Inflammatory macrophage (primary cell): Measurements from ENCODE around the gene ITIH1.
A peak's percentile ranks its signal among the peaks of the same experiment; 100 is the strongest.

ENCODE experiments used
- DNase-seq, 2 donors: peaks; one replicate each; pipeline ENCODE4 v3.0.0-alpha.2; 2020 to 2022

The ITIH1 gene

DNA sequence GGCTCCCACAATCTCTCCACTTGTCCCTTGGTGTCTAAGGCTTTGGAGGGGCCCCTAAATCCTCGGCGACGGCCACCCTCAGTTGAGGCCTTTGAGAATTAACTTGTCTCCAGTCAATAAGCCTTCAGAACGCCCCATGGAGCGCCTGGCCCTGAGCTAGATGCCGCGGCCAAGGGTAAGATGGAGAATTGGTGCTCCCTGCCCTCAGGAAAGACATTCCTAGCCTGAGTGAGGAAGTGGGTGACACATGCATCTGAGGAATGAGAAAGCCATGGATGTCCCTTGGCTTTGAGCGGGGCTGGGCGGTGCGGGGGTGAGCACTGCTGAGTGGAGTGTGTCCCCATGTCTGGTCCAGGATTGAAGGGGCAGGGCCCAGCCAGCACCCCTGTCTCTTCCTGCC lies 39.8 kb downstream of the ITIH1 start:
- no peak for DNase-seq

DNA sequence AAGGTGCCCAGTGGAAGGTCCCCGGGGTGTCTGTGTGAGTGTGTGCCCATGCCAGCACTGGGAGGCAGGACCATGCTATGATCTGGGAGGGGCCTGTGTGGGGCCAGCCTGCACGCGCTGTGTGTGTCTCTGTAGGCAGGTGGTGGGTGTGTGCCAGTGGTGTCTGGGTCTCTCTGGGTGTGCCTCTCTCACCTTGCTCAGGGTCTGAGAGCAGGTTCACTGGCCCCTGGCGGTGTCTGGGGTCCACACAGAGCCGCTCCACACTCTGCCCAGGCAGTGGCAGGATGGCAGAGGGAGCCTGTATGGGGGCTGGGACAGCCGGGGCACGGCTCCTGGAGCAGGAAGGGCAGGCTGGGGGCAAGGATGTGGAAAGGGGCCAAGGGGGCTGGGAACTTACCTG lies 40.5 kb downstream of the ITIH1 start:
- no peak for DNase-seq

DNA sequence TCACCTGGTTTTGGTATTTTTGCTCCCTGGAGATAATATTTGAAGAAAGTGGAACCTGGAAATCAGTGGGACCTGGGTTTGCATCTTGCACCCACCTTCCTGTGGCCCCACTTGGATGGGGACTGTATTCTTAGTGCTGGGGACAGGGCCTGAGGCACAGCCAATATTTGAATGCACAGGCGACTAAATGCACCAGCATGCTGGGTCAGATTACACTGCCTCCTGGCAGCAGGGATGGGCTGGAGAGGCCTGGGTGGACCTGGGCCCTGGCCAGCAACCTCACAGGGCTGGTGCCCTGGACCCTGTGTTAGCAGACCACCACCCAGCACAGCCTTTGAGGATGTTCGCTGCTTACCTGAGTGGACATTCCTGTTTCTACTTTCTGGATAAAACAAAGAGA lies 42.5 kb downstream of the ITIH1 start:
- no peak for DNase-seq

DNA sequence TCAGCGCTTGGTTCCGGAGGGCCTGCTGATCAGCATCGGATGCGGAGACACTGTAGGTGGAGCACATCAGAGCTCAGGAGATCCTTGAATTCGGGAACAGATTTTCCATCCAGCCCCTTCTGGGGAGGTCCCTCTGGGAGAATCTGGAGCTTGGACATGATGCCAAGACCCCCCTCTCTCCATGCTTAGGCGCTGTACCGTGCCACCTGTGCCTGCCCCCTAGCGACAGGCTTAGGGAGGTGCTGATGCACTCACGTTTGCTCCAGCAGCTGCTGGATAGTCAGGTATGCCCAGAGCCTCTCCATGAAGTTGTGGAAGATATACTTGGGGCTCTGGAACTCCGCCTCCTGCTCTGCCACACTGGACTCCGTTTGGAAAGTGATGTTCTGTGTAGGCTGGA lies 43.3 kb downstream of the ITIH1 start:
- DNase-seq, result no peak

DNA sequence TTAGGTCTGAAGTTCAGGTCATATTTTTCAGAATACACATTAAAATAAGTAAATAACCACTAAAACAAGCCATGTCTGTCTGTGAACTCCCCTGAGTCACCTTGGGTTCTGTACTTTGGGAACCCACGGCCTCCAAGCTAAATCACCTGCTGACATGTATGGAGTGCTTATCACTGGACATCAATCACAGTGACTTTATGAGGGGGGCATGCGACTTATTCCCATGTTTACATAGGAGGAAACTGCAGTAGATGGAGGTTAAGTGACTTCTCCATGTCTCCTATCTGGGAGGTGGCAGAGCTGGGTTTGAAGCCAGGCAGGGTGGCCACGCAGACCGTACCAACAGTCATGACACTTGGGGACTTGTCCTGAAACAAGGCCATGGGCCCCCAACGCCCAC lies 45.0 kb downstream of the ITIH1 start:
- no peak for DNase-seq

DNA sequence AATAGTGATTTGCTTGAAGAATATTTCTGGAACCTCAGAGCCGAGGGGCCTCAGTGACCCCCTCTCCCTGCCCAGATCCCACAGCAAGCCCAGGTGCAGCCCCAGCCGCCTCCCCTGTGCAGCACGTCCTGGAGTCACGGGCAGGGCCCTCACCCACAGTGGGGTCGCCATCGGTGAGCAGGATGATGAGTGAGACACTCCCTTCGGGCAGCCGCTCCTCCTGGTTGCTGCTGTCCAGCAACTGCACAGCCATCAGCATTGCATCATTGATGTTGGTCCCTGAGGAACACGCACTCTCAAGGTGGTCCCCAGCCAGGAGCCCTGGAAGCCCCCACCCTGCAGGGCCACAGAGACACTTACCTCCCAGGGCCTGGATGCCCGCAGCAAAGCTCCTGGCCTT lies 46.6 kb downstream of the ITIH1 start:
- DNase-seq, result no peak

DNA sequence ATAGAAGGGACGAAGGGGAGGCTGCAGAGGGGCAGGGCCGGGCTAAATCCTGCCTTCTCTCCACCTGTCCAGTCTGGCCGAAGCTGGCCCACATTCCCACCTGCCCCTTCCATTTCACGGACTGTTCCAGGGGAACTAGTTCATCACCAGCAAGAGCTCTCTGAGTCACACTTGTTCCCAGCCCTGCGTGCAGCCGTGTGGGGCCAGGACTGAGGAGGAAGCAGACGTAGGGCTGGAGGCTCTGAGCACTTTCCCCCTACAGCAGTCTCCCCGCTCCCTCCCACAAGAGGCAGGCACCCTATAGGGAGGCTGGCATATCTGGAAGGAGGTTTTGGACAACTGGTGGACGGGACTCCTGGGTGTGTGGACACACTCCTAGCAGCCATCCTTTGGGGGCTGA lies 50.0 kb downstream of the ITIH1 start:
- DNase-seq, result peak; percentile 15 to 73

DNA sequence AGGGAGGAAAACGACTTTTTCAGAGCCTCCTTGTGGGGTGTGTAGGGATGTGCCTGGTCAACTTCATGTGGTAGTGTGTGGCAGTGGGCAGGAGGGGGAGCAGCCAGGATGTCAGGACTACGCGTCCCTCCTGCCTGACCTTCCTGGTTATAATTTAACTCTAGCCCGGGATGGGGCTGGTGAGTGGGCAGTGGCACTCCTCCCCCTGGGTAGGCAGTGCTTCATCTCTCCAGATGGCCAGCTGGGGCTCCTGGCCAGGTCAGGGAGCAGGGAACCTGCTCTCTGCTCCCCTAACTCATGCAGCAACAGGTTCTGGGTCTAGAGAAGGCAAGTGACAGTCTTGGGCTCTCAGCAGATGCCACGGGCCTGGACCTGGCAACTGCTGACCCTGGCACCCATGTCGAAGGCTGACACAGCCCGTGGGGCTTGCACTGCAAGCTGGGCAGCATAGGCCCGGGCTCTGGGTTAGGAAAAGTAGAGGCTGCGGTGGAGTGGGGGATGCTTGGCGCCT lies 50.5 kb downstream of the ITIH1 start:
- DNase-seq, result no peak

DNA sequence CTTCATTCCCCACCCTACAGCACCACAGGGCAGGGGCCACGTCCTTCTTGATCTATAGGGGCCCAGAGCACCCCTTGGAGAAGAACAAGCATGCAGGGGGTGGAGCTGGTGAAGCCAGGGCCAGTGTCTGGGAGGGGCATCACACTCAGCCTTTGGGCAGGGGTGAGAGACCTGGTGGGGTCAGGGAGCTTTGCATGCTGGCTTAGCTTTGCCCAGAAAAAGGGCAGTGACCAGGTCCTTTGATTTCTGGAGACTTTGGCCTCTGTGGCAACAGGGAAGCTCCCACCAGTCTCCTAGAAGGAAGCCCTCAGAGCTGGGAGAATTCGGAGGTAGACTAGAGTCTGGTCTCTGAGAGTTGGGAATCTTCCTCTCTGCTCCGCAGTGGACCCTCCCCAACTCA lies 52.1 kb downstream of the ITIH1 start:
- DNase-seq, result no peak

DNA sequence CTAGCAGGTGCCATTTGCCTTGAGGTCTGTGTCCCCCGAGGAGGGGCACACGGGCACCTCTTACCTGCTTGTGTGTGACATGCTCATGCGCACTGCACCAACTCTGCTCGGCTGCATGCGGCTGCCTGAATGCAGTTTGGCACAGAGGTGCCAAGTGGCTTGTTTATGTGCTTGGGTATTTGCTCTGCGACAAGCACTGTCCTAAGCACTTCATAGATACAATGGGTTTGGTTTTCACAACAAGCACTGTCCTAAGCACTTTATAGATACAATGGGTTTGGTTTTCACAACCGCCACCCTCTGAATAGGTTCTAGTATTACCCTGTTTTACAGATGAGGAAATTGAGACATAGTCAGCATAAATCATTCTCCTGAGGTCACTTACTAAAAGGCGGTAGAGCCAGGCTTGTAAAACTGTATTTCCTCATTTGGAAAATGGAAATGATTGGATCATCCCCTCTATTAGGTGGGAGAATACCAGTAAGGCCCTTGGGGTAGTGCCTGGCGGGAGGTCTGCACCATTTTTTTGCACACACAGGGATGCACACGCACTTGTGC lies 52.6 kb downstream of the ITIH1 start:
- DNase-seq, result peak; percentile 25 to 29

DNA sequence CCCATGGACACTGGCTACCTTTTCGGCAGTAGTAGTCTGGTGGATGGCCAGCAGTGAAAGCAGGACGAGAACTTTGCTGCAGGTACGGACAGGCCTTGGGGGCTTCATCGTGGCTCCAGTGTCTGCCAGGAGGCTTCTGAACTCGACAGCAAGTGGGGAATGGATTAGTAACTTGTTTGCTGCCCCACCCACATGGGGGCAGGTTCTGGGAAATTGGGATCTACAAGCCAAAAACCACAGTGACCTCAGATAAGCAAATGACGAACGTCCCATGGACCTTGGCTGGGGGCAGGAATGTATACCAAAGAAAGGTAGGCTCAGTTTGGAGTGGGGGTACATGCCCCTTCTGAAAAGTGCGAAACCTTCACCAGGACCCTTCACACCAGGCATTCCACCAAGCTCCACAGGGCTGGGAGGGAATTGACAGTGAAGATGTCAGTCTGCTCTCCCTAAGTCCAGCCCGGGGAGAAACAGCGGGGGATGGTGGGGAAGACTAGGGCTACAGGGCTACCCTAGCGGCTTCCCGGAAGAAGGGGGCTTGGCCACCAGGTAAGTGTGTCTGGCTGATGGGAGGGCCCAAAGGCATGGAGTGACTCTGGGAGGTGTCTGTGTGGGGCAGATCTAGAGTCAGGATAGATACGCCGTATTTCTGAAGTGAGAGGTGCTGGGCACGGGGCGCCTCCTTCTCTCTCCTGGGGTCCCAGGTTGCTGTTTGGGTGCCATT lies 53.3 kb downstream of the ITIH1 start, which contains the start of gene ITIH4:
TSS of gene ITIH4 (minus strand) at position 138 of the 724 bp plus-strand sequence. CDS start at position 108, 30 bp downstream.
- DNase-seq, result no peak

DNA sequence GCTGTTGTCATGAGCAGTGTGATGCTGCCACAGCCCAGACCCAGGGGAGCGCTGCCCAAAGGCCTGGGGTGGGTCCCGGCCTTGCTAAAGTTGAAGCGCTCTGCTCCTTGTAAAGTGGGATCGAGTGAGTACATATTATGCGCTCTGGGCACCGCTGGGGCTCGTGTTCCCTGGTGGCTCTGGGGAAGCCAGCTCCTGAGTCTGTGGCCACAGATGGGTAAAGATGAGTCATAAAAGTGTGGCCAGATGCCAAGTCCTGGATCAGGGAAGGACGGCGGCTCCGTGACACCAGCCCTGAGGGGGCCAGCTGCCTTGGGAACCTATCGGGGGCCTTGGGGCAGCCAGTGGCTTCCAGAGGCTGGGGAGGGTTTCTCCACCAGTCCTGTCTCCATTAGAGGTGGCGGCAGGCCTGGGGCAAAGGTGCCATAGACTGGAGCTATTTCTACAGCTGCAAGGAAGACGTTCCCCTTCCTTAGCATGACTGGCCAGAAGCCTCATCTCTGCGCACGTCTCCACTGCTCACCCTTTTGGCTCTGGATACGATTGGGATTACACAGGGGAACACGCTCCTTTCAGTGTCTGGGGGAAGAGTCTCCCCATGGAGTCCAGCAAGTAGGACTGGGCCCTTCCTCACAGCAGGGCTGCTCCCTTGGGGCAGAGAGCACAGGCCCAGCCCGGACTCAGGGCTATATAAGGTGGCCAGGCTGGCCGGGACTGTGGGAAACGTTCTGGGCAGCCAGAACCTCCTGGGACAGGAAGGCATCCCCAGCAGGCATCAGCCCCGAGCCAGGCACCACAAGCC lies 54.3 kb downstream of the ITIH1 start:
- DNase-seq, result peak; percentile 42 to 44

DNA sequence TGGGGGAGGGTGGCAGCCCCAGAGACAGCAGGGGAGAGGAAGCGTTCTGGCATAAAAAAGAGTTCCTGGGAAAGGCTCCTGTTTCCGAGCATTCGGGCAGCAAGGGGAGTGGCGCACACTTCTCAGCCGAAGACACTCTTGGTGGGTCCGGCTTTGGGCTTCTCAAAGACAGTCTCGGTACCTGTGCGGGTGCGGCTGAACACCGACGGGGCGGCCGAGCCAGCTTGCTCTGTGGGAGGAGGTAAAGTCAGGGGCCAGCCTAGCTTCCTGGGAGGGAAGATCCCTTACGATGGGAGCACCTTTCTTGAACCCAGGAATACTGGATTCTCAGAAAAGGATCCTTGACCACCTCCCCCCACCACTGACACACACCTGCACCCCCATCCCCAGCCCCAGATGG lies 55.8 kb downstream of the ITIH1 start:
- no peak for DNase-seq

DNA sequence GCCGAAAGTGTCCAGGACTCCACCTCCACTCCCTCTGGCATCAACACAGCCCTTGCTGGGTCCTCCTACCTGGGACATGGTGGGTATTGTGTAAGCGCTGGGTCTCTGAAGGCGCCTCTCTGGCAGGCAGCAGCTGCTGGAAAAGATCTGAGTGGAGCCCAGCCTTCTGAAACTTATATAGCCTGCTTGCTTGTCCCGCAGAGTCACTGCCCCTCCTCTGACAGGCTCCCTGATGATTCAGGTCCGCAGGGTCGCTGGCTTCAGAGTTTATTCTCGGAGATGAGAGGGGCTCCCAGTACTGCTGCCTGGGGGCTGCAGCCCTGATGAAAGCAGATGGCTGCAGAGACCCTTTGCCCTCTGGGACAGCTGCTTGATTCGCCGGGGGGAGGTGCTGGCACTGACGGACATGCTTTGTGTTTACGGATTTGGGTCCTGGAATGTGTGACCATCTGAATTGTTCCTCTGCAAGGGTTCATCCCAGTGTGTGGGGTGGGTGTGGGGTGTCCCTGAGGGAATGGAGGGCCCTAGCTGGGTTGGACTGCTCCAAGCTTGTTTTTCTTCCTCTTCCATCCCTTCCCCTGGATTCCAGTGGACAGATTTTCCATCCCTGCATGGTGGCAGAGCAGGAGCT lies 57.6 kb downstream of the ITIH1 start, which contains the start of gene MUSTN1:
TSS of gene MUSTN1 (minus strand) at position 149 of the 631 bp plus-strand sequence. CDS start at position 78, 71 bp downstream.
- DNase-seq, result no peak

DNA sequence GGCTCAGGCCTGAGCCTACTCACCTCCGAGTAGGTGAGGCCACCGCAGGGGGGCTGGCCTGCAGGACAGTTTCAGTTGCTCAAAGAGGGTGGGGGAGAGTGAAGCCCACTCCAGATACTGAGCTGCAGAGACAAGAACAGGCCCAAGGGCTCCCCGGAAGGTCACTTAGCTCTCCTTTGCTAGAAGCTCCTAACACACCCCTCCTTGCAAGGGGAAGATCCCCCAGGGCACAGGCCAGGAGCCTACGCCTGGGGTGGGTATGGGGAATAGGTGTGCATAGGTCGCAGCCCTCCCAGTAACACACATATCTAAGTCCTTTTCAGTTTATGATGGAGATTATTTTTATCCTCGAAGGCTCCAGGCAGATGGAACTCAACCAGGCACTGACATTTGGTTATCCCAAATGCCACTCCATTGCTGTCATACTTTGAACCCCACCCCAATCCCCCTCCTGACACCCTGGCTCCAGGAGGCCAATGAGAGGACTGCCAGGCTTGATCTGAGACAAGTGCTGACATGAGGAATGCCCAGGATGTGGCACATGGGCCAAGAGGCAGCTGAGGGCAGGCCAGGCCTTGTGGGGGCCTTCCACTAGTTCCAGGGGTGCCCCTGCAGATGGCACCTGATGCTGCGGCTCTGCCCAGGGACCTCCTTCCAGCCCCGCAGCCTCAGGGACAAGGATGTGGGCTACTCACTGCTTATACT lies 58.5 kb downstream of the ITIH1 start:
- no peak for DNase-seq

DNA sequence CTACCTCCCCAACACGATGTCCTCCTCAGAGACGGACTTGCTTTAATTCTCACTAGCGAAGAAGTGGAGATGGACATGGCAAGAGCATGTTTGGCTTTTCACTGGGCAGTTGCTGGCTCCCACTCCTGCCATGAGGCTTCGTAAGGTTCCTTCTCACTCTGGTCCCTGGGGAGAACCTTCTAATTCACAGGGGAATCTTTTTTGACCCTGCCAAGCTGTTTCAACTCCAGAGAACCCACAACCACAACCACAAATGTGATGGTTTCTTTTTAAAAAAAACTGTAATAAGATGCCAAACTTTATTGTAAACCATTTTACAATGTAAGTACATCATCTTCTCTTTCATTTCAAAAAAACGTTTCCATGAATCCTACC lies 59.1 kb downstream of the ITIH1 start:
- DNase-seq, result no peak

DNA sequence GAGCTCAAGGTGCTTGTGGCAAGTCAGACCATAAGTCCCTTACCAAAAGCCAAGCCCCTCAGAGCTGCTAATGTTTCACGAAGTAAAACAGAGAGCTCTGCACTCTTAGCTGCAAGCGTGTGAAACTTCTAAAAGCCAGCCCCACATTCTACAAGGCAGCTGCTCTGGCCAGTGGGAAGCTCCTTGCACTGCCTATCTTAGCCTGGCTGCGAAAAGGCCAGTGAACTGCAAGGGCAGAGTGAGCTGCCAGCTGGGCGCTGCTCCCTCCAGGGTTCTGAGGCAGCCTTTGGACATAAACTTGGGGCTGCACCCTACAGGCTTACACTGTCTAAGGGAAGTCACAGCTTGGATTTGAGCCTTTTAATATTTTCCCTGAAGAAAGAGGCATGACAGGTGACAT lies 59.6 kb downstream of the ITIH1 start:
- DNase-seq, result no peak

DNA sequence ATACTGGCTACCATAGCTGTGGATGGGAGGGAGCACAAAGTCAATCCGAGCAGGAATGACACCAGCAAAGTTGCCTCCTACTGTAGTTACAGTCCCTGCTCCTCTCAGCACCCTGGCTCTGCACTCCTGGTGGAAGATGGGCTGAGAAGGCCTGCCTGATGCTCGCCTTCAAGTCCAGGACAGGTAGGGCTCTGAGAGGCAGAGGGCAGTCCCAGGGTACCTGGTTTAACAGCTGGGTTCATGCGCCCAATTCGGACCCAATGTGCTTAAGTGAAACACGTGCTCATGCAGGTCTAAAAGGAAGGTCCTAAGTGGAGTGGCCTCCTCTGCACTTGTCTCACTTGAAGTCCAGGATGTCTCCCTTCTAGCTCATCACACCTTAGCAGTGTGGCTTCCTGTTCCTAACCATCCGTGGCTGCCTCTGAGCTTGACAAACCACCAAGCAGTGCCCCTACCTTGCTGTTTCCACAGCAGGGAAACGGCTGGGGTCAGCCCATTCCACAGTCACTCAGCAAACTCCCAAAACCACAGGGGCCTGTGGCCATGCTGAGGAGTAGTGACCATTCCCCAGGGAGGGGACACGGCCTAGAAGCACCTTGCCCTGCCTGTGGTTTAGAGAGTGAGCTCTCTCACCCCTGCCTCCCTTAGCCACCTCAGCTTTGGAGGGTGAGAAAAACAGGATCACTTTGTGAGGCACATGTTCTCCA lies 61.3 kb downstream of the ITIH1 start:
- no peak for DNase-seq

DNA sequence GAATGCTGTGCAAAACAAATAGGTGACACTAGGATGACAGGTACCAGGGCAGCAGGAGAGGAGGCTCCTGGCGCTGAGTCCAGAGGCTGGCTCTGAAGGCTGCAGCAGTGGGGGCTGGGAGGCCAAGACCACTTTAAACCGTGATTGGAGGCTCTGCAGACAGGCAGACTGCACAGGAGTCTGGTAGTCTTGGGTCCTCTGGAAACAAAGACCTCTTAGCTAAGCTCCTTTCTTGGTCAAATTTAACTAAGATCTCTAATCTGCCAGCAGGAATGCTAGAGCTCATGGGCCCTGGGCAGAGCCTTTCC lies 61.8 kb downstream of the ITIH1 start:
- DNase-seq, result no peak

DNA sequence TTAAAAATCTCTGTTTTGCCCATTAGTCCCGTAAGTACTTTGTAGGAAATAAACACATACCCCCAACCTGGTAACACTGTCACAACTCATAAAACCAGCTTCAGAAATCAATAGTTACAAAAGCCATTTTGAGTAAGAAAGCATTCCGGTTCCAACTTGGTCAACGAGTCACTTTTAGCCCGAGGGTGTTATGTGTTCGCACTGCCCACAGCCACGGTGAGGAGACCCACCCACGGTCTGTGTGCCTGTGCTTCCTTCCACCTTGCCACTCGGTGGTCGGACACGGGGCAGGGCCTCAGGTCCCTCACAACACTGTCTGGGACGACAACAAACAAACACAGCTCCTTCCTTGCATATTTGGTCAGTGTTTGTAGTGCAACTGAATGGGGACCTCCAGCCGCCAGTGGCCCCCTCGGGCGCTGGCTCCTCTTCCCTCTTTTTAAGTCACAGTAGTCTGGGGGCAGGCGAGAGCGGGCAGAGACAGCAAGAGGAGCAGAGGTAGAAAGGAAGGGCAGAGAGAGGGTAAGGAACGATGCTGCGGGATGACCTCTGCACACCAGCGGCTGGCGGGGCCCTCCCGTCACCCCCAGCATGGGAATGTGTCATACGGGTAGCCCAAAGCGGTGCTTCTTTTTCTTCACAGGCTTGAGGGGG lies 62.6 kb downstream of the ITIH1 start:
- DNase-seq, result no peak

DNA sequence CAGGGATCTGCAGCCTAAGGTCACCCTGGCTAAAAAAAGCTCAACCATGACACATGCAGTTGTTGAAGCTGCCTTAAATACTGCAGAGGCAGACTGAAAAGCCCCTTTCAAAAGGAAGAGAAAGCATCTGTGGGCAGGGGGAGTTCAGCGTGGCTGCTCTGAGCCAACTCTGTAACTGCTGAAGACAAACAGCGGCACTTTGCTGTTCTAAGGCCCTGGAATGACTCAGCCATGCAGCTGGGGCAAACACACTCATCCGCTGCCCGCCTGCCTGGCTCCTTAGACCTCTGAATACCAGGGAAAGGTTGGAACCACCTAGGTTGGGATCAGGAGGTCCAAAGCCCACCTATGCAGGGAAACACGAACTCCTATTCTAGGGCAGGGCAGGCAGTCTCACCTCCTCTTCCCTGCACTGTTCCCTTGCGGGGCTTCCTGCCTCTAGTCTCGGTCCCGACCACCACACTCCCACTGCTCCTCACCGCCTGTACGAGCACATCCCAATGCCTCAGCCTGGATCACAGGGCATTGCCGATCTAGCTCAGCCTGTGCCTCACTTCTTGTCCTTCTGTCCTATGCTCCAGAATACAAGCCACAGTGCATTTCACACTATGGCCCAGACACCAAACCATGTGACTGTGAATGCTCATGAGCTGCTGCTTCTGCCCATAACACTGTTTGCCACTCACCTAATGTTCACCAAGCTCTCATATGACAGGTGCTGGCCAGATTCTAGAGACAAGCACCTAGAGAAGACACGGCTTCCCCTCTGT lies 64.0 kb downstream of the ITIH1 start:
- no peak for DNase-seq
